CD1c-positive myeloid dendritic cell (primary cell): ENCODE measurements around the gene WRAP73.
"Not testable (repeated sequence)": the region's sequence is repeated elsewhere in the genome, so short reads cannot be mapped to it uniquely, and the experiment has no call there.

Experiments
- DNase-seq: peaks from one replicate; pipeline ENCODE4 v3.0.0-alpha.2; 2016; ENCODE audit errors: extremely low spot score

Gene WRAP73

DNA sequence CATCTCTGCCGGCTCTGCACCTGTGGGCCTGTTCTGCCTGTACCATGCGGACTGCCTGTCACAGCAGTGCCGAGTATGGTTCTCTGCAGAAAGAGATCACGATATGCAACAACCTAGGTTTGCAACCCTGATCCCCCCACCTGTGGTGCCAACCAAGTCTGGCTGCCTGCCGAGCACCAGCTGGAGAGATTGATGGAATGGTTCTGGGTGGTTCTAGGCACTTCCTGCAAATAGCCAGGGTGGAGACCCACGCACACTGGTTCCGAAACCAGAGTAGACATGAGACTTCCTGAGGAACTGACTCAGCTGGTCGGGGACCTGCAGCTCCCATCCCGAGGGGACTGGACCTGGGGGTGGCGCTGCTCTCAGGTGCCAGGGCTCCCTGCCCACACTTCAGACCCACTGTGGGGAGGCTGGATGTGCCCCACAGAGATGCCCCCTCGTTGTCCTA lies 19.7 kb downstream of the WRAP73 start:
- DNase-seq: peak; percentile 44

DNA sequence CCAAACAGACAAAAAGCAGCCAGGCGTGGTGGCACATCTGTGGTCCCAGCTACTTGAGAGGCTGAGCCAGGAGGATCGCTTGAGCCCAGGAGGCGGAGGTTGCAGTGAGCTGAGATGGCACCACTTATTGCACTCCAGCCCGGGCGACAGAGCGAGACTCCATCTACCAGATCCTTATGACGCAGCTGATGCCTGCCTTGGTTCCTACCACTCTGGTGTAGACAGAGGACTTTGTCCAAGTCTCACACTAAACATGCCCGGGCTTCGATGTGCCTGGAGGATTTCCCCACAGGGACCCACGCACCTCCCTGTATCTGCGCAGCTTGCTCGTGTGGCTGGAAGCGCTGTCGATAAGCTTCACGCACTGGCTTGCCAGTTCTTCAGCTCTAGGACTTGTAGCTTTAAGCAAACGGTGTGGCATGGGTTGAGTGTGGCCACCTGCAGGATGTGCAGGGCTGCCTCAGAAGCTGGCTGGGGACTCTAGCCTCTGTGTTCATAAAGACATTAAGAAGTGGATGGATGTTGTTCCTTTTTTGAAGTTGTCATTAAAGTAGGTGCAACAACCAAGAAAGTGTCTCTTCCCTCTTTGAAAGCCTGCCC lies 20.2 kb downstream of the WRAP73 start:
- no peak for DNase-seq

DNA sequence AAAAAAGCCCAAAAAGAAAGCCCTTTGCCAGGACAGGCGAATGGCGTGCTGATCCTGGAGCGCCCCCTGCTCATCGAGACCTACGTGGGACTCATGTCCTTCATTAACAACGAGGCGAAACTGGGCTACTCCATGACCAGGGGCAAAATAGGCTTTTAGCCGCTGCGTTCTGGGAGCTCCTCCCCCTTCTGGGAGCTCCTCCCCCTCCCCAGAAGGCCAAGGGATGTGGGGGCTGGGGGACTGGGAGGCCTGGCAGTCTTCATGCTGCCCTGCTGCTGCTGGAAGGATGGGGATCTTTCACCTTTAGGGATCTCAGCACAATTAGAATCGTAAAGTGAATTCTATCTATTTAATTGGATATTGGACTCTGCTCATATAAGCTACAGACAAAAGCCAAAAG lies 21.5 kb downstream of the WRAP73 start:
- no peak for DNase-seq

- DNase-seq: no peak
These were observed 22.2 kb downstream of the WRAP73 start for GRCh38 chr1:3627515-3628253.

GRCh38 chr1:3626025-3626424 lies 23.9 kb downstream of the WRAP73 start:
- no peak for DNase-seq

DNA sequence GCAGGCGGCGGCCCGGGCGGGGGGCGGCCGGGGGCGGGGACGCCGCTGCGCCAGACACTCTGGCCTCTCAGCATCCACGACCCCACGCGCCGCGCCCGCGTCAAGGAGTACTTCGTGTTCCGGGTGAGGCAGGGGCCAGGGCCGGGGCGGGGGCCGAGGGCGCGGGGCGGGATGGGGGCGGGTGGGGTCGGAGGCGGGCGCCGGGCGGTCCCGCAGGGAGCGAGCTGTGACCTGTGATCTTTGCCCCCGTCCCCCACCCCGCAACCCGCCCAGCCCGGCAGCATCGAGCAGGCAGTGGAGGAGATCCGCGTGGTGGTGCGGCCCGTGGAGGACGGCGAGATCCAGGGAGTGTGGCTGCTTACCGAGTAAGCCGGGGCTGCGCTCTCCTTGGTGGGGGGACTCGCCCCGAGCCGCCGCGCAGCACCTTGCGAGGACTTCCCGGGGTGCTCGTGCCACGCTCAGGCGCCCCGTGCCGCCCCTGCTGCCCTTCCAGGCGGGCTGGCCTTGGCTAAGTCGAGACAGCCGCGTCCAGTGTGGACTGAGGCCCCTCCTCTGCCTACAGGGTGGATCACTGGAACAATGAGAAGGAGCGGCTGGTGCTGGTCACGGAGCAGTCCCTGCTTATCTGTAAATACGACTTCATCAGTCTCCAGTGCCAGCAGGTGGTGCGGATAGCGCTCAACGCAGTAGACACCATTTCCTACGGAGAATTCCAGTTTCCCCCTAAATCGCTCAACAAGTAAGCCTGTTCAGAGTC lies 24.6 kb downstream of the WRAP73 start:
- DNase-seq: no peak

- DNase-seq: peak; percentile 99
These were observed 25.4 kb downstream of the WRAP73 start, which contains the start of gene TPRG1L for GRCh38 chr1:3624200-3625136. TPRG1L (plus strand) TSS chr1:3625015; CDS start chr1:3625073, 58 bp downstream.

- DNase-seq: no peak
These were observed 26.3 kb downstream of the WRAP73 start for GRCh38 chr1:3623441-3624199.

DNA sequence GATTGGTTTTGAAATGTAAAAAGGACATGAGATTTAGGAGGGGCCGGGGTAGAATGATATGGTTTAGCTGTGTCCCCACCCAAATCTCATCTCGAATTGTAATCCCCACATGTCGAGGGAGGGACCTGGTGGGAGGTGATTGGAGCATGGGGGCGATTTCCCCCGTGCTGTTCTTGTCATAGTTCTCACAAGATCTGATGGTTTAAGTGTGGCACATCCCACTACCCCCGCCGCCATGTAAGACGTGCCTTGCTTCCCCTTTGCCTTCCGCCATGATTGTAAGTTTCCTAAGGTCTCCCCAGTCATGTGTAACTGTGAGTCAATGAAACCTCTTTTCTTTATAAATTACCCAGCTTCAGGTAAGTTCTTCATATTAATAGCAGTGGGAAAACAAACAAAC lies 27.8 kb downstream of the WRAP73 start:
- DNase-seq: not testable (repeated sequence)

DNA sequence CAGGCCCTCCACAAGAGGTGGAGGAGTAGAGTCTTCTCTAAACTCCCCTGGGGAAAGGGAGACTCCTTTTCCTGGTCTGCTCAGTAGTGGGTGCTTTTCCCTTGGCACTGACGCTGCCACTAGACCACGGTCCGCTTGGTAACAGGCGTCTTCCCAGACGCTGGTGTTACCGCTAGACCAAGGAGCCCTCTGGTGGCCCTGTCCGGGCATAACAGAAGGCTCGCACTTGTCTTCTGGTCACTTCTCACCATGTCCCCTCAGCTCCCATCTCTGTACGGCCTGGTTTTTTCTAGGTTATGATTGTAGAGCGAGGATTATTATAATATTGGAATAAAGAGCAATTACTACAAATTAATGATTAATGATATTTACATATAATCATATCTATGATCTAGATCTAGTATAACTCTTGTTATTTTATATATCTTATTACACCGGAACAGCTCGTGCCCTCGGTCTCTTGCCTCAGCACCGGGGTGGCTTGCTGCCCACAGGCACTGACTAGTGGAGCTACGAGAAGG lies 28.7 kb downstream of the WRAP73 start:
- DNase-seq: peak; percentile 24

- no peak for DNase-seq
These were observed 29.2 kb downstream of the WRAP73 start for GRCh38 chr1:3620708-3621107.

- DNase-seq: peak; percentile 86
These were observed 30.8 kb downstream of the WRAP73 start for GRCh38 chr1:3618881-3619671.

GRCh38 chr1:3618531-3618880 lies 31.4 kb downstream of the WRAP73 start:
- no peak for DNase-seq

DNA sequence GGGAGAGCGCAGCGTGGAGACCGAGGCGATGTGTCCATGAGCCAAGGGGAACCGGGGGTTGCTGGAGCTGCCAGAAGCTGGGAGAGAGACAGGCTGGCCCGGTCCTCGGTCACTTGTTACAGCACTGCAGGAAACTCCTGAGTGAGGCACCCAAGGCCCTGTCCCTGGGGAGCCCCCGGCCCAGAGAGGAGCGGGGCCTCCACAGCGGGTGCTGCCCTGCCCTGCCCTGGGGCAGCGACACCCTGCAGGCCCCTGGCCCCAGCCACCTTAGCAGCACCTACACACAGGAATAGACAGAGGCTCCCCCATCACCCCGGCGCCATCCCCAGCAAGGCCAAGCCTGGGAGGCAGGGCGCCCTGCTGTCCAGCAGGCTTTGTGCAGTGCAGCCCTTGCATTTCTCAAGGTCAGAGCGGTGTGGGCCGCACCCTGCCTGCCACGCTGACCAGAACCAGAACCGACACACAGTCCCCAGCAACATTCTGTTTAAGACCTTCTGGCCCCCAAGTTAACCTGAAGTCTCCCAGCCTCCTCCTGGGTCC lies 32.0 kb downstream of the WRAP73 start:
- no peak for DNase-seq

DNA sequence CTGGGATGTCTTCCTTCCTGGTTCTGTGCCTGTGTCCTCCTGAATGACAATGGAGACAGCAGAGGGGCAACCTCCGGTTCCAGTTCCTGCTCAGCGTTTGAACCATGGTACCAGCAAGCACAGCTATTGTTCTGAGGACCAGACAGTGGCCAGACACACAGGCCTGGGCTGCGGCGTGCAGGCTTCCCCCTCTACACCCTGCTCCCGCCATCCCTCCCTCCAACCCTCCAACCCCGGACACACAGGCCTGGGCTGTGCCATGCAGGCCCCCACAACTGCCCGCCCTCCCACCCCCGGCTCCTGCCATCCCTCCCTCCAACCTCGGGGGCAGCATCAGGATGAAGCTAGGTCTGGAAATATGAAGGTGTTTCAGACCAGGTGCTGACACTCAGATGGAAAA lies 33.0 kb downstream of the WRAP73 start:
- DNase-seq: no peak

GRCh38 chr1:3614755-3615742 lies 34.9 kb downstream of the WRAP73 start:
- DNase-seq: peak; percentile 24

DNA sequence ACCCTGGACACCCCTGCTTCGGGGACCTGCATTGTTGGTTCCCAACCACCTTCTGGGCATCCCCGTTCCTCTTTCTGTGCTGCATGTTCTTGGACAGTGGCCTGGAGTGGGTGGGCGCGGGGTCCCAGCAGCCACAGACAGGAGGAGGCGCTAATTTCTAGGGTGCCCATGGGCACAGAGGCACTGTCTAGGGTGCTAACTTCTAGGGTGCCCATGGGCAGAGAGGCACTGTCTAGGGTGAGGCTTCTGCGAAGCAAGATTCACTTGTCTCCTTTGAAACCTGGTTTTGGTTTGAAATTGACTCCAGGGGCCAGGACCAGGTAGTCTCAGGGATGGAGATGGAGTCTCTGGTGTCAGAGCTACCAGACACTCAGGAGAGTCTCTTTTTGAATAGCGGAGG lies 37.8 kb downstream of the WRAP73 start:
- DNase-seq: no peak
